HepG2 (cell line): ENCODE results near the gene CLIC3. TPM values are rescaled to one million over a fixed set of nuclear protein-coding genes. Genes with fewer than 3 reads are reported as not detected.

ENCODE experiments used
- ATF3 ChIP-seq: sonication (generic); formaldehyde crosslinking; IDR thresholded peaks from 2 replicates; pipeline ENCODE4 v1.4.0; 2020; ENCODE audit warnings: missing genetic modification reagents
- ATF5 ChIP-seq: sonication (generic); formaldehyde crosslinking; IDR thresholded peaks from 2 replicates; pipeline ENCODE4 v1.4.0; 2020; ENCODE audit warnings: mild to moderate bottlenecking, low read depth, missing genetic modification reagents
- CBFB ChIP-seq: sonication (generic); formaldehyde crosslinking; IDR thresholded peaks from 2 replicates; pipeline ENCODE4 v1.4.0; 2020; ENCODE audit warnings: missing genetic modification reagents
- CBX2 ChIP-seq, 2 experiments: fragments of 200-600 bp in 1 of 2; sonication (generic); formaldehyde crosslinking in 1 of 2; IDR thresholded peaks; 2 replicates each; pipeline versions ENCODE4 v1.7.0 to v1.8.1; 2018 to 2022; ENCODE audit warnings: low read depth in 2 of 2, low read length in 1 of 2, mild to moderate bottlenecking in 1 of 2, missing genetic modification reagents in 1 of 2
- CSRNP1 ChIP-seq: sonication (generic); formaldehyde crosslinking; IDR thresholded peaks from 2 replicates; pipeline ENCODE4 v1.8.1; 2023; ENCODE audit warnings: mild to moderate bottlenecking, missing genetic modification reagents
- GABPB1 ChIP-seq: IDR thresholded peaks from 2 replicates; pipeline ENCODE4 v1.6.1; 2016; ENCODE audit warnings: mild to moderate bottlenecking, missing genetic modification reagents, moderate library complexity, missing compliant biosample characterization
- GATAD2A ChIP-seq: IDR thresholded peaks from 2 replicates; pipeline ENCODE4 v1.6.1; 2016
- HDAC1 ChIP-seq: sonication (generic); formaldehyde crosslinking; IDR thresholded peaks from 2 replicates; pipeline ENCODE4 v1.5.1; 2020; ENCODE audit warnings: mild to moderate bottlenecking, missing genetic modification reagents
- IKZF5 ChIP-seq: IDR thresholded peaks from 2 replicates; pipeline ENCODE4 v1.6.1; 2018; ENCODE audit warnings: missing genetic modification reagents, mild to moderate bottlenecking, missing compliant biosample characterization
- IRF2 ChIP-seq: IDR thresholded peaks from 2 replicates; pipeline ENCODE4 v1.6.1; 2018; ENCODE audit warnings: missing genetic modification reagents, missing compliant biosample characterization
- MIER2 ChIP-seq: IDR thresholded peaks from 2 replicates; pipeline ENCODE4 v1.6.1; 2016; ENCODE audit warnings: missing biosample characterization, missing genetic modification reagents
- NRL ChIP-seq: sonication (generic); formaldehyde crosslinking; IDR thresholded peaks from 2 replicates; pipeline ENCODE4 v1.5.0; 2020; ENCODE audit warnings: missing genetic modification reagents, mild to moderate bottlenecking, moderate library complexity, borderline replicate concordance
- PLRG1 ChIP-seq: fragments of 450-650 bp; conservative IDR thresholded peaks from 2 replicates; pipeline ENCODE4 v1.6.1; 2016
- RBM39 ChIP-seq: fragments of 200-400 bp; formaldehyde crosslinking; IDR thresholded peaks from one replicate; pipeline ENCODE4 v1.6.1; 2018; ENCODE audit warnings: antibody characterized with exemption, mild to moderate bottlenecking, low read depth, low read length; ENCODE audit not compliant: poor library complexity, severe bottlenecking
- SAP130 ChIP-seq: IDR thresholded peaks from 2 replicates; pipeline ENCODE4 v1.6.1; 2016; ENCODE audit warnings: low read depth
- STAG1 ChIP-seq: sonication (generic); formaldehyde crosslinking; IDR thresholded peaks from 2 replicates; pipeline ENCODE4 v1.4.0; 2020; ENCODE audit warnings: missing genetic modification reagents
- ZBTB38 ChIP-seq: sonication (generic); formaldehyde crosslinking; IDR thresholded peaks from 2 replicates; pipeline ENCODE4 v1.5.1; 2020; ENCODE audit warnings: mild to moderate bottlenecking, missing genetic modification reagents
- ZNF335 ChIP-seq: sonication (generic); formaldehyde crosslinking; IDR thresholded peaks from 2 replicates; pipeline ENCODE4 v1.4.0; 2020; ENCODE audit warnings: missing genetic modification reagents
- ZNF687 ChIP-seq: sonication (generic); formaldehyde crosslinking; IDR thresholded peaks from 2 replicates; pipeline ENCODE4 v1.5.1; 2020; ENCODE audit warnings: mild to moderate bottlenecking, missing genetic modification reagents, moderate library complexity
- ZNF691 ChIP-seq: sonication (generic); formaldehyde crosslinking; IDR thresholded peaks from 2 replicates; pipeline ENCODE4 v1.4.0; 2020; ENCODE audit warnings: missing genetic modification reagents, low read depth, mild to moderate bottlenecking, borderline replicate concordance
- ZNF713 ChIP-seq: sonication (generic); formaldehyde crosslinking; IDR thresholded peaks from 2 replicates; pipeline ENCODE4 v1.4.0; 2020; ENCODE audit warnings: mild to moderate bottlenecking, missing genetic modification reagents
- polyA plus RNA-seq, 8 experiments: library from polyadenylated mRNA; depleted of rRNA in 3 of 8; stranded (reverse) in 7 of 8; unstranded in 1 of 8; fragments of >200 nt; fragmentation: Illumina TruSeq in 4 of 8; extraction: Trizol in 4 of 8; gene quantifications; 2 replicates each; pipeline versions ENCODE4 v1.2.1 to v1.2.3, GENCODE V29; 2011 to 2016; ENCODE audit warnings: low read depth in 4 of 8, missing spikeins in 1 of 8, mixed read lengths in 1 of 8; ENCODE audit not compliant: insufficient read depth in 1 of 8
- total RNA-seq, 5 experiments: library from RNA; depleted of rRNA; stranded (reverse); fragments of >200 nt; fragmentation: Illumina TruSeq; extraction: Trizol; gene quantifications; 2 replicates each; pipeline ENCODE4 v1.2.3, GENCODE V29; 2016; ENCODE audit warnings: low read depth in 1 of 5

CLIC3 gene
- total and polyA plus RNA-seq, 2 of the 13 experiments (the other 11 are each of a cell fraction or from before 2014, with no cell fraction given): 0.51 to 1.5 TPM

GRCh38 chr9:137034709-137035506 lies 38.5 kb upstream of the CLIC3 start (continued):
- TF ChIP-seq ZBTB38 (CRISPR knock-in tag) (peak; percentile 34; the same call in 1 of the 2 replicates), CBX2 (IDR thresholded peaks at IDR 0.05; ENCODE audit: low read depth, low read length) (no peak), CBX2 (CRISPR knock-in tag; IDR thresholded peaks at IDR 0.05; ENCODE audit: low read depth) (no peak), ZNF335 (CRISPR knock-in tag) (no peak), CBFB (CRISPR knock-in tag) (no peak), STAG1 (CRISPR knock-in tag) (peak; percentile 96), ZNF691 (0 out of 2 replicates have a peak, but pooled peaks have one; percentile 54), MIER2 (CRISPR knock-in tag) (no peak), IRF2 (CRISPR knock-in tag) (0 out of 2 replicates have a peak, but pooled peaks have one; percentile 53), ZNF687 (CRISPR knock-in tag) (peak; percentile 74), RBM39 (peak; percentile 30), NRL (no peak), HDAC1 (CRISPR knock-in tag) (no peak), ZNF713 (CRISPR knock-in tag) (no peak), GABPB1 (peak; percentile 38; the same call in 1 of the 2 replicates), ATF3 (CRISPR knock-in tag) (no peak), GATAD2A (CRISPR knock-in tag) (0 out of 2 replicates have a peak, but pooled peaks have one; percentile 48), PLRG1 (no peak), IKZF5 (CRISPR knock-in tag) (no peak), ATF5 (CRISPR knock-in tag) (no peak), CSRNP1 (no peak), SAP130 (CRISPR knock-in tag) (peak; percentile 36)
